Measurements from ENCODE around the gene AGBL4.

DNA sequence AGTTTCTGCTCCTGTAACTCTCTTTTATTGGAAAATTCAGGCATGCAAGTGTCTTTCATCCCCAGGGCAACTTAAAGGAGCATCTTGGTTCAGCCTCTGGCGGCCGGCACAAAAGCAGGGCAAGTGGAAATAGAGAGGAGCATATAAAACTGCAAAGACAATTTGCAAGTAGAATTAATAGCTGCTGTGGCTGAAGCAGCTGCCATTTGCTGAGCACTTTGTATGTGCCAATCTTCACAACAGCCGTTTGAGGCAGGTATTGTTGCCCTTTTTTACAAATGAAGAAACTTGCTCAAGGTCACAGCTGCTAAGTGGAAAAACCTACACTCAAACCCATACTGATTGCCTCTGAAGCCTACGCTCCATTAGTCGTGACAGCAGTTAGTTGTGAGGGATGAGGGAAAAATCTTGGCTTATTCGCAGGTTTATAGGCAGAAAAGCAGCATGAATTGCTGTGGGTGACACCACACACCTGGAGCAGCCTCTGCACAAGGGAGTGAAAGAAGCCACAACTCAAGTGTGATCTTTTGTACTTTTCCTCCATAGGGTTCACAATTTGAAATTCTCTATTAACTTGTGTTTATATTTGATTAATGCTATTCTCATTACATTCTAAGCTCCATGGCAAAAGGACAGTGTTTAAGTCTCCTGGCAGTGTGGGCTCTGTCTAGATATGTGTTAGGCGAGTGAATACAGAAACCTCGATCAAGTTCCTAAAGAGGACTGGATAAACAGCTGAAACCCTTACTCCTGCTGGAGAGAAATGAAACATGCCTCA is 1148.0 kb downstream of the AGBL4 start:
- TF ChIP-seq, protein P1, sequence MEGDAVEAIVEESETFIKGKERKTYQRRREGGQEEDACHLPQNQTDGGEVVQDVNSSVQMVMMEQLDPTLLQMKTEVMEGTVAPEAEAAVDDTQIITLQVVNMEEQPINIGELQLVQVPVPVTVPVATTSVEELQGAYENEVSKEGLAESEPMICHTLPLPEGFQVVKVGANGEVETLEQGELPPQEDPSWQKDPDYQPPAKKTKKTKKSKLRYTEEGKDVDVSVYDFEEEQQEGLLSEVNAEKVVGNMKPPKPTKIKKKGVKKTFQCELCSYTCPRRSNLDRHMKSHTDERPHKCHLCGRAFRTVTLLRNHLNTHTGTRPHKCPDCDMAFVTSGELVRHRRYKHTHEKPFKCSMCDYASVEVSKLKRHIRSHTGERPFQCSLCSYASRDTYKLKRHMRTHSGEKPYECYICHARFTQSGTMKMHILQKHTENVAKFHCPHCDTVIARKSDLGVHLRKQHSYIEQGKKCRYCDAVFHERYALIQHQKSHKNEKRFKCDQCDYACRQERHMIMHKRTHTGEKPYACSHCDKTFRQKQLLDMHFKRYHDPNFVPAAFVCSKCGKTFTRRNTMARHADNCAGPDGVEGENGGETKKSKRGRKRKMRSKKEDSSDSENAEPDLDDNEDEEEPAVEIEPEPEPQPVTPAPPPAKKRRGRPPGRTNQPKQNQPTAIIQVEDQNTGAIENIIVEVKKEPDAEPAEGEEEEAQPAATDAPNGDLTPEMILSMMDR (conservative IDR thresholded peaks at IDR 0.05; ENCODE audit: low read depth, low read length) = no peak
- TF ChIP-seq EZH2 (IDR thresholded peaks at IDR 0.05; ENCODE audit: low read length, unreplicated experiment) = no peak
